ENCODE measurements around the gene C10orf62. TPM values are rescaled to one million over a fixed set of nuclear protein-coding genes. Genes with fewer than 3 reads are reported as not detected.

C10orf62 gene
- total RNA-seq, 1 experiment from 2014 or later: not detected

DNA sequence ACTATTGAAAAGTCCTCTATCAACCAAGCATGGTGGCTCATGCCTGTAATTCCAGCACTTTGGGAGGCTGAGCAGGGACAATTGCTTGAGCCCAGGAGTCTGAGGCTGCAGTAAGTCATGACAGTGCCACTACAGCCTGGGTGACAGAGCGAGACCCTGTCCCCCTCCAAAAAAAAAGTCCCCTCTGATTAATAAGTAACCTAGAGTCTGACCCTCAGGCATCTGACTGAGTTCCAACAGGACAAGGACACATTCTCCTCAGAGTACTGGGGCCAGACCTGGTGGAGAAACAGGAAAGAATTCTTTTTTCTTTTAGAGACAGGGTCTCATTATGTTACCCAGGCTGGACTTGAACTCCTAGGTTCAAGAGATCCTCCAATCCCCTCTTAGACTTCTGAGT lies 33.8 kb downstream of the C10orf62 start:
- Mint-ChIP-seq H3K4me1 (ENCODE audit: low read depth, unreplicated experiment) (peaks cover 12% of the 10 kb centered on the region), H3K9me3 (ENCODE audit: unreplicated experiment) (no peaks in the 10 kb centered on the region), H3K4me3 (ENCODE audit: unreplicated experiment) (no peak overlapping the region), H3K36me3 (ENCODE audit: insufficient read depth, unreplicated experiment) (no peaks in the 10 kb centered on the region), H3K27ac (ENCODE audit: unreplicated experiment) (no peak overlapping the region), H3K27me3 (ENCODE audit: insufficient read depth, unreplicated experiment) (no peaks in the 10 kb centered on the region)
- Histone ChIP-seq H3K4me3 (ENCODE audit: low read depth, low read length) (no peak overlapping the region), H3K27me3 (replicated peaks; ENCODE audit: control insufficient read depth, insufficient read depth, low read length) (no peaks in the 10 kb centered on the region), H3K4me1 (peaks cover 16% of the 10 kb centered on the region; the same call in 1 of the 2 replicates), H3K36me3 (ENCODE audit: control insufficient read depth, insufficient read depth, low read length) (no peaks in the 10 kb centered on the region), H3K9me3 (no peaks in the 10 kb centered on the region)
- intact Hi-C loops (cut with micrococcal nuclease; ENCODE audit: unreplicated experiment): no loop called here
- POLR2A ChIA-PET: interaction anchor here (0.6 kb wide), 1 partner anchor 15 kb away, joined by 3 read pairs; no protein-coding TSS in a partner anchor
- DNase-seq: no peak
- TF ChIP-seq, protein P1, sequence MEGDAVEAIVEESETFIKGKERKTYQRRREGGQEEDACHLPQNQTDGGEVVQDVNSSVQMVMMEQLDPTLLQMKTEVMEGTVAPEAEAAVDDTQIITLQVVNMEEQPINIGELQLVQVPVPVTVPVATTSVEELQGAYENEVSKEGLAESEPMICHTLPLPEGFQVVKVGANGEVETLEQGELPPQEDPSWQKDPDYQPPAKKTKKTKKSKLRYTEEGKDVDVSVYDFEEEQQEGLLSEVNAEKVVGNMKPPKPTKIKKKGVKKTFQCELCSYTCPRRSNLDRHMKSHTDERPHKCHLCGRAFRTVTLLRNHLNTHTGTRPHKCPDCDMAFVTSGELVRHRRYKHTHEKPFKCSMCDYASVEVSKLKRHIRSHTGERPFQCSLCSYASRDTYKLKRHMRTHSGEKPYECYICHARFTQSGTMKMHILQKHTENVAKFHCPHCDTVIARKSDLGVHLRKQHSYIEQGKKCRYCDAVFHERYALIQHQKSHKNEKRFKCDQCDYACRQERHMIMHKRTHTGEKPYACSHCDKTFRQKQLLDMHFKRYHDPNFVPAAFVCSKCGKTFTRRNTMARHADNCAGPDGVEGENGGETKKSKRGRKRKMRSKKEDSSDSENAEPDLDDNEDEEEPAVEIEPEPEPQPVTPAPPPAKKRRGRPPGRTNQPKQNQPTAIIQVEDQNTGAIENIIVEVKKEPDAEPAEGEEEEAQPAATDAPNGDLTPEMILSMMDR (IDR thresholded peaks at IDR 0.05; ENCODE audit: insufficient read depth in 1 of 2, low read depth in 1 of 2, low read length in 1 of 2, severe bottlenecking in 1 of 2, unreplicated experiment in 1 of 2): no peak
- no TSS peak for BruUV-seq (replicated peaks)
- CTCF ChIA-PET: no interaction called here

DNA sequence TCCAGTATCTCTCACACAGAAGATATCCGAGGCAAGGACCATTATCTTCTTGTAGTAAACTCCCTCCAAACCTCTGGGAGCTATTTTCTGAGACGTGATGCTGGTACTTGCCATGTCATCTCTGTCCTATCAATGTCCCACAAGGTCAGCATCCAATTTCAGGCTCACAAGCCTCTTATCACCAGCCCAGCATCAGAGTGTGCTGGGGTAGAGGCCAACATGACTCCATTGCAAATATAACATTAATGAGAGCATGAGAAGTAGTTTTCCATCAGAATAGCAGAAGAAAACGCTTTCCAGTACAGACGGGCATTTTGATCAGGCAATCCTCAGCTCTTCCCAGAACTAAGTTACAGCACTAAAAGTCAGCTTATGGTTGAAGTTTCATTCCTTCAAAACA lies 38.2 kb downstream of the C10orf62 start:
- CTCF ChIA-PET: no interaction called here
- Histone ChIP-seq H3K4me3 (ENCODE audit: low read depth, low read length) (no peak overlapping the region), H3K27me3 (replicated peaks; ENCODE audit: control insufficient read depth, insufficient read depth, low read length) (no peaks in the 10 kb centered on the region), H3K36me3 (ENCODE audit: control insufficient read depth, insufficient read depth, low read length) (no peaks in the 10 kb centered on the region), H3K9me3 (no peaks in the 10 kb centered on the region), H3K4me1 (0 out of 2 replicates have a peak, but pooled peaks cover 8% of the 10 kb centered on the region)
- Mint-ChIP-seq H3K9me3 (ENCODE audit: unreplicated experiment) (no peaks in the 10 kb centered on the region), H3K4me3 (ENCODE audit: unreplicated experiment) (no peak overlapping the region), H3K4me1 (ENCODE audit: low read depth, unreplicated experiment) (no peaks in the 10 kb centered on the region), H3K27ac (ENCODE audit: unreplicated experiment) (no peak overlapping the region), H3K36me3 (ENCODE audit: insufficient read depth, unreplicated experiment) (no peaks in the 10 kb centered on the region), H3K27me3 (ENCODE audit: insufficient read depth, unreplicated experiment) (no peaks in the 10 kb centered on the region)
- no peak for DNase-seq
- no TSS peak for BruUV-seq (replicated peaks)
- TF ChIP-seq, protein P1 (IDR thresholded peaks at IDR 0.05; ENCODE audit: insufficient read depth in 1 of 2, low read depth in 1 of 2, low read length in 1 of 2, severe bottlenecking in 1 of 2, unreplicated experiment in 1 of 2): no peak
- POLR2A ChIA-PET: no interaction called here
- intact Hi-C loops (cut with micrococcal nuclease; ENCODE audit: unreplicated experiment): no loop called here

DNA sequence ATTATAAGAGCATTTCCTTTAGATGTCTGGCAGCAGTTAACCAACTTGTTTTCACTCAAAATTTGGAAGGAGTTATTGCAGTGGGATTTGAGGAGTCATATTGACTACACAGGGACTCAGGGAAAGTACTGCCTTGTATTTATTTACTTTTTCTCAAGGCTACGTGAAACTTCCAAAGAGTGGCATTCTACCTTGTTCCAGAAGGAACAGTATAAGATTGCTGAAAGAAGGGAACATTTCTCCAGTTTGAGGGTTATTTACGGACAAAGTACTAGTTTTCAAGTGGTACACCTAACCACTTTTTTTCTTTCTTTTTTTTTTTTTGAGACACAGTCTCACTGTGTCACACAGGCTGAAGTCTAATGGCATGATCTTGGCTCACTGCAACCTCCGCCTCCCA lies 38.7 kb downstream of the C10orf62 start:
- no peaks in the 10 kb centered on the region for H3K27me3 Mint-ChIP-seq (ENCODE audit: insufficient read depth, unreplicated experiment)
- no peak for DNase-seq
- H3K4me1 Mint-ChIP-seq (ENCODE audit: low read depth, unreplicated experiment): peaks cover 3% of the 10 kb centered on the region
- Histone ChIP-seq H3K36me3 (ENCODE audit: control insufficient read depth, insufficient read depth, low read length) (no peaks in the 10 kb centered on the region), H3K4me1 (0 out of 2 replicates have a peak, but pooled peaks cover 8% of the 10 kb centered on the region), H3K4me3 (ENCODE audit: low read depth, low read length) (no peak overlapping the region), H3K27me3 (replicated peaks; ENCODE audit: control insufficient read depth, insufficient read depth, low read length) (no peaks in the 10 kb centered on the region), H3K9me3 (no peaks in the 10 kb centered on the region)
- peaks cover 4% of the 10 kb centered on the region for H3K36me3 Mint-ChIP-seq (ENCODE audit: insufficient read depth, unreplicated experiment)
- TF ChIP-seq, protein P1 (IDR thresholded peaks at IDR 0.05; ENCODE audit: insufficient read depth in 1 of 2, low read depth in 1 of 2, low read length in 1 of 2, severe bottlenecking in 1 of 2, unreplicated experiment in 1 of 2): no peak
- no peak overlapping the region for H3K27ac Mint-ChIP-seq (ENCODE audit: unreplicated experiment)
- ChIA-PET POLR2A (no interaction called here), CTCF (no interaction called here)
- intact Hi-C loops (cut with micrococcal nuclease; ENCODE audit: unreplicated experiment): no loop called here
- no peak overlapping the region for H3K4me3 Mint-ChIP-seq (ENCODE audit: unreplicated experiment)
- no peaks in the 10 kb centered on the region for H3K9me3 Mint-ChIP-seq (ENCODE audit: unreplicated experiment)
- BruUV-seq (replicated peaks): no TSS peak

Data from Caco-2 (cell line).